ENCODE results near the gene POU6F2.

POU6F2 gene

GRCh38 chr7:39300276-39300675, 322.6 kb downstream of the POU6F2 start:
- H3K9ac ChIP-seq (ENCODE audit: low read length), result no peak overlapping the region
- H3K9me2 ChIP-seq (replicated peaks; ENCODE audit: insufficient read depth, low read length), result no peaks in the 10 kb centered on the region
- no peak overlapping the region for H2AFZ ChIP-seq (ENCODE audit: low read length)
- H3K9me3 ChIP-seq (replicated peaks; ENCODE audit: insufficient read depth, low read length), result no peaks in the 10 kb centered on the region
- no peaks in the 10 kb centered on the region for H3F3A ChIP-seq (ENCODE audit: insufficient read depth, low read length)
- H3K4me1 ChIP-seq (ENCODE audit: low read length), result no peaks in the 10 kb centered on the region
- no peaks in the 10 kb centered on the region for H3K79me2 ChIP-seq (ENCODE audit: low read length)
- H3K4me3 ChIP-seq (ENCODE audit: low read length), result no peak overlapping the region
- H4K20me1 ChIP-seq (ENCODE audit: insufficient read depth, low read length), result no peaks in the 10 kb centered on the region
- no peaks in the 10 kb centered on the region for H3K36me3 ChIP-seq (replicated peaks; ENCODE audit: insufficient read depth, low read length)
- no peak overlapping the region for H3K27ac ChIP-seq (ENCODE audit: low read length)
- no peaks in the 10 kb centered on the region for H3K27me3 ChIP-seq (replicated peaks; ENCODE audit: insufficient read depth, low read length)
- no peak for TF ChIP-seq EZH2 (optimal IDR thresholded peaks at IDR 0.05; ENCODE audit: low read depth, low read length)
- TF ChIP-seq, protein P1, sequence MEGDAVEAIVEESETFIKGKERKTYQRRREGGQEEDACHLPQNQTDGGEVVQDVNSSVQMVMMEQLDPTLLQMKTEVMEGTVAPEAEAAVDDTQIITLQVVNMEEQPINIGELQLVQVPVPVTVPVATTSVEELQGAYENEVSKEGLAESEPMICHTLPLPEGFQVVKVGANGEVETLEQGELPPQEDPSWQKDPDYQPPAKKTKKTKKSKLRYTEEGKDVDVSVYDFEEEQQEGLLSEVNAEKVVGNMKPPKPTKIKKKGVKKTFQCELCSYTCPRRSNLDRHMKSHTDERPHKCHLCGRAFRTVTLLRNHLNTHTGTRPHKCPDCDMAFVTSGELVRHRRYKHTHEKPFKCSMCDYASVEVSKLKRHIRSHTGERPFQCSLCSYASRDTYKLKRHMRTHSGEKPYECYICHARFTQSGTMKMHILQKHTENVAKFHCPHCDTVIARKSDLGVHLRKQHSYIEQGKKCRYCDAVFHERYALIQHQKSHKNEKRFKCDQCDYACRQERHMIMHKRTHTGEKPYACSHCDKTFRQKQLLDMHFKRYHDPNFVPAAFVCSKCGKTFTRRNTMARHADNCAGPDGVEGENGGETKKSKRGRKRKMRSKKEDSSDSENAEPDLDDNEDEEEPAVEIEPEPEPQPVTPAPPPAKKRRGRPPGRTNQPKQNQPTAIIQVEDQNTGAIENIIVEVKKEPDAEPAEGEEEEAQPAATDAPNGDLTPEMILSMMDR (IDR thresholded peaks at IDR 0.05; ENCODE audit: low read length), result no peak
- TF ChIP-seq EZH2phosphoT487 (IDR thresholded peaks at IDR 0.05; ENCODE audit: low read length), result no peak
- DNase-seq, result no peak
- no peak overlapping the region for H3K4me2 ChIP-seq (ENCODE audit: low read depth, low read length)

- Histone ChIP-seq H3K4me1 (ENCODE audit: low read length) (no peaks in the 10 kb centered on the region), H4K20me1 (ENCODE audit: insufficient read depth, low read length) (no peaks in the 10 kb centered on the region), H3F3A (ENCODE audit: insufficient read depth, low read length) (no peaks in the 10 kb centered on the region), H3K79me2 (ENCODE audit: low read length) (no peaks in the 10 kb centered on the region), H3K9me3 (replicated peaks; ENCODE audit: insufficient read depth, low read length) (no peaks in the 10 kb centered on the region), H3K9ac (ENCODE audit: low read length) (no peak overlapping the region), H3K27ac (ENCODE audit: low read length) (no peak overlapping the region), H3K4me2 (ENCODE audit: low read depth, low read length) (no peak overlapping the region), H3K9me2 (replicated peaks; ENCODE audit: insufficient read depth, low read length) (no peaks in the 10 kb centered on the region), H3K27me3 (replicated peaks; ENCODE audit: insufficient read depth, low read length) (no peaks in the 10 kb centered on the region), H3K4me3 (ENCODE audit: low read length) (no peak overlapping the region), H3K36me3 (replicated peaks; ENCODE audit: insufficient read depth, low read length) (no peaks in the 10 kb centered on the region), H2AFZ (ENCODE audit: low read length) (no peak overlapping the region)
- no peak for DNase-seq
- TF ChIP-seq EZH2phosphoT487 (IDR thresholded peaks at IDR 0.05; ENCODE audit: low read length) (no peak), EZH2 (optimal IDR thresholded peaks at IDR 0.05; ENCODE audit: low read depth, low read length) (no peak)
- TF ChIP-seq, protein P1 (IDR thresholded peaks at IDR 0.05; ENCODE audit: low read length), result no peak
These were observed 323.8 kb downstream of the POU6F2 start for GRCh38 chr7:39301543-39301942.

DNA sequence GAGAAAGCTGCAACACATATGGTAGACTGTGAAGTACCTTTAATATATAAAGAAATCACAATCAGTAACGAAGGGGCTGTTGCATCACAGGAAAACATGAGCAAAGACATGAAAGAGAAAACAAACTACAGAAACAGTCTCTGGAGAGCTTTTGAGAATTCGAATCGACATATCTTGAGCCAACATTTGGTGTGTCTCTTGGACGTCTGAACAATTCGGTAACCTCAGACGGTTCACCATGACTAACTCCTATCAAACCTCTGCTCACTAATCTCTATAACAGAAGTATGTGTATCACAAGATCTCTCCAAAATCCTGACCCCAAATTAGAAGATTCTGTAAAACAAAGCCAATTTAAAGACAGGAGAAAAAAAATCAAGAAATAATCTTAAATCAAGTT, 326.5 kb downstream of the POU6F2 start:
- H4K20me1 ChIP-seq (ENCODE audit: insufficient read depth, low read length), result no peaks in the 10 kb centered on the region
- no peaks in the 10 kb centered on the region for H3K27me3 ChIP-seq (replicated peaks; ENCODE audit: insufficient read depth, low read length)
- H3K9me3 ChIP-seq (replicated peaks; ENCODE audit: insufficient read depth, low read length), result no peaks in the 10 kb centered on the region

More for the DNA sequence above, 326.5 kb downstream of the POU6F2 start:
- Histone ChIP-seq H3K9ac (ENCODE audit: low read length) (no peak overlapping the region), H3K4me2 (ENCODE audit: low read depth, low read length) (no peak overlapping the region), H2AFZ (ENCODE audit: low read length) (no peak overlapping the region), H3K4me3 (ENCODE audit: low read length) (no peak overlapping the region), H3K27ac (ENCODE audit: low read length) (no peak overlapping the region), H3K36me3 (replicated peaks; ENCODE audit: insufficient read depth, low read length) (no peaks in the 10 kb centered on the region), H3K9me2 (replicated peaks; ENCODE audit: insufficient read depth, low read length) (no peaks in the 10 kb centered on the region), H3K79me2 (ENCODE audit: low read length) (no peaks in the 10 kb centered on the region), H3K4me1 (ENCODE audit: low read length) (no peaks in the 10 kb centered on the region), H3F3A (ENCODE audit: insufficient read depth, low read length) (no peaks in the 10 kb centered on the region)
- DNase-seq, result no peak
- TF ChIP-seq EZH2phosphoT487 (IDR thresholded peaks at IDR 0.05; ENCODE audit: low read length), result no peak
- TF ChIP-seq, protein P1 (IDR thresholded peaks at IDR 0.05; ENCODE audit: low read length), result no peak
- TF ChIP-seq EZH2 (optimal IDR thresholded peaks at IDR 0.05; ENCODE audit: low read depth, low read length), result no peak
